Pulmonary artery endothelial cell (primary cell): ENCODE data around the gene ABCD3. TPM values are rescaled to one million over a fixed set of nuclear protein-coding genes. Genes with fewer than 3 reads are reported as not detected.
A peak's percentile ranks its signal among the peaks of the same experiment; 100 is the strongest.
"Not testable (repeated sequence)": the region's sequence is repeated elsewhere in the genome, so short reads cannot be mapped to it uniquely, and the experiment has no call there.

Experiments
- DNase-seq: peaks from one replicate; pipeline ENCODE4 v3.0.0-alpha.2; 2011; ENCODE audit warnings: low read depth, low spot score
- total RNA-seq: library from RNA; depleted of rRNA; stranded (reverse); fragments of >200 nt; gene quantifications from 2 replicates; pipeline ENCODE4 v1.2.3, GENCODE V29; 2014

Gene ABCD3
- 30.5 and 37.3 TPM in 2 replicates for total RNA-seq

- peak; percentile 81 for DNase-seq
These were observed at the start of gene ABCD3 for GRCh38 chr1:94417978-94418663. TSS of gene ABCD3 (plus strand) at chr1:94418389. CDS start at chr1:94418479, 90 bp downstream.

GRCh38 chr1:94372771-94373170, 45.4 kb upstream of the ABCD3 start:
- DNase-seq, result not testable (repeated sequence)

- DNase-seq, result not testable (repeated sequence)
These were observed 44.9 kb upstream of the ABCD3 start for GRCh38 chr1:94373311-94373710.

- not testable (repeated sequence) for DNase-seq
These were observed 42.5 kb upstream of the ABCD3 start for GRCh38 chr1:94375666-94376065.

- DNase-seq, result not testable (repeated sequence)
These were observed 39.7 kb upstream of the ABCD3 start for GRCh38 chr1:94378493-94378892.

GRCh38 chr1:94379615-94380014, 38.6 kb upstream of the ABCD3 start:
- no peak for DNase-seq

GRCh38 chr1:94382201-94382600, 36.0 kb upstream of the ABCD3 start:
- DNase-seq, result no peak

GRCh38 chr1:94383966-94384408, 34.2 kb upstream of the ABCD3 start:
- no peak for DNase-seq

GRCh38 chr1:94384485-94385265, 33.5 kb upstream of the ABCD3 start:
- DNase-seq, result no peak

GRCh38 chr1:94385308-94385929, 32.8 kb upstream of the ABCD3 start:
- DNase-seq, result no peak

GRCh38 chr1:94389298-94389697, 28.9 kb upstream of the ABCD3 start:
- DNase-seq, result no peak

GRCh38 chr1:94394247-94394646, 23.9 kb upstream of the ABCD3 start:
- DNase-seq, result no peak

GRCh38 chr1:94395231-94395630, 23.0 kb upstream of the ABCD3 start:
- no peak for DNase-seq

- DNase-seq, result no peak
These were observed 22.4 kb upstream of the ABCD3 start for GRCh38 chr1:94395748-94396309.

GRCh38 chr1:94396356-94397010, 21.7 kb upstream of the ABCD3 start:
- DNase-seq, result no peak

- DNase-seq, result no peak
These were observed 19.8 kb upstream of the ABCD3 start for GRCh38 chr1:94398356-94398755.

GRCh38 chr1:94399453-94399852, 18.7 kb upstream of the ABCD3 start:
- DNase-seq, result no peak

- no peak for DNase-seq
These were observed 17.0 kb upstream of the ABCD3 start for GRCh38 chr1:94401206-94401605.

- no peak for DNase-seq
These were observed 11.7 kb upstream of the ABCD3 start for GRCh38 chr1:94406446-94406845.

GRCh38 chr1:94408104-94408830, 9.9 kb upstream of the ABCD3 start:
- DNase-seq, result no peak

GRCh38 chr1:94411237-94411636, 7.0 kb upstream of the ABCD3 start:
- DNase-seq, result no peak
